Activated CD8-positive, alpha-beta memory T cell treated with anti-CD3 and anti-CD28 coated beads for 24 hours (primary cell): ENCODE results near the gene ANKDD1A.

Experiments
- DNase-seq: peaks from one replicate; pipeline ENCODE4 v3.0.0-alpha.2; 2020

The ANKDD1A gene

DNA sequence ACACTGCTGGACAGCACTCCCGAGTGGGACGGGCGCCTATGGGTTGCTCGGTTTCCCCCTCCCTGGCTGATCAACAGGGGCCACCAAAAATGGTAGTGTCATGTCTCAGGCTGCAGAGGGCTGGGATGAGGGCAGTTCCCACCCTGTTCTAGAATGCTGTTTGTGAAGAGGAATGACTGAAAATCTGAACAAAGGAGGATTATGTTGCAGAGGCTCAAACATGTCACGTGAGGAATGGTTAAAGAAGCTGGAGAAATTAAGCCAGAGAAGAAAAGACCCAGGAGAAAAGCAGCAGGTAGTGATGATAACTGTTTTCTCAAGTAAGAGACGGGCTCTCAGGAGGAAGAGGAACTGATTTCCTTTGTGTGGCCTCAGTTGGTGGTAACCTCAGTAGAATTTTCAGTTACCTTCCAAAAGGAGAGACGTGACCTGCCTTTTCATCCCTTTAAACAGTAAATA, 67.6 kb downstream of the ANKDD1A start:
- DNase-seq = peak; percentile 21

DNA sequence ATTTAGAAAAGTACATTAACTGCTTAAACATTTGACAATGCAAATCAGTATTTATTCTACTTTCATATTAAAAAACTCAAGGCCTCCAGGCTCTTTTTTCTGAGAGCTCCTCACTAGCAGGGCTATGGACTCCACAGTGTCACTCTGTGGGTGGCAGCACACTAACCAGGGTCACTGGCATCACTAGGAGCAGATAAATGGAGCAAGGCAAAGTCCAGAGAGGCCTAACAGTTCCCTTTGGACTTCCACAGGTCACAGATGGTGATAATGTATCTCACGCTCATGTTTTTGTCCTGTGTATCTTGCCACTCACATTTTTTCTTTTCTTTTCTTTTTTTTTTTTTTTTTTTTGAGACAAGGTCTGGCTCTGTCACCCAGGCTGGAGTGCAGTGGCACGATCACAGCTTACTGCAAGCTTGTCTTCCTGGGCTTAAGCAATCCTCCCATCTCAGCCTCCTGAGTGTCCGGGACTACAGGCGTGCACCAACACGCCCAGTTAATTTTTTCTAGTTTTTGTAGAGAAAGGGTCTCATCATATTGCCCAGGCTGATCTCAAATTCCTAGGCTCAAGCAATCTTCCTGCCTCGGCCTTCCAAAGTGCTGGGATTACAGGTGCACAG, 70.2 kb downstream of the ANKDD1A start:
- peak; percentile 17 for DNase-seq

DNA sequence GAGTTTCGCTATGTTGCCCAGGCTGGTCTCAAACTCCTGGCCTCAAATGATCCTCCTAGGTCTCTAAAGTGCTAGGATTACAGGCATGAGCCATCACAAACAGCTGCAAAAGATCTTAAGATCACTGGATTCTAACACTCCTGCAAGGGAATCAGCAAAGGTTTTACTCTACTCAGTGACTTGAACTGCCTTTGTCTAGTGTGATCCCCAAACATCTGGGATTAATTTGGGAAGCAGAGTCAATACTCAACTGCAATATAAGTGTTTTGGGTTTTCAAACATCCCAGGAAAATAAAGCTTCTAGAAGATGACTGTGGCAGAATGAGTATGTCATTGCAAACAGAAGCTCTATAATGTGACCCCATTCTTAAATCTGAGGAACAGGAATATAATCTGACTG, 70.8 kb downstream of the ANKDD1A start:
- no peak for DNase-seq

DNA sequence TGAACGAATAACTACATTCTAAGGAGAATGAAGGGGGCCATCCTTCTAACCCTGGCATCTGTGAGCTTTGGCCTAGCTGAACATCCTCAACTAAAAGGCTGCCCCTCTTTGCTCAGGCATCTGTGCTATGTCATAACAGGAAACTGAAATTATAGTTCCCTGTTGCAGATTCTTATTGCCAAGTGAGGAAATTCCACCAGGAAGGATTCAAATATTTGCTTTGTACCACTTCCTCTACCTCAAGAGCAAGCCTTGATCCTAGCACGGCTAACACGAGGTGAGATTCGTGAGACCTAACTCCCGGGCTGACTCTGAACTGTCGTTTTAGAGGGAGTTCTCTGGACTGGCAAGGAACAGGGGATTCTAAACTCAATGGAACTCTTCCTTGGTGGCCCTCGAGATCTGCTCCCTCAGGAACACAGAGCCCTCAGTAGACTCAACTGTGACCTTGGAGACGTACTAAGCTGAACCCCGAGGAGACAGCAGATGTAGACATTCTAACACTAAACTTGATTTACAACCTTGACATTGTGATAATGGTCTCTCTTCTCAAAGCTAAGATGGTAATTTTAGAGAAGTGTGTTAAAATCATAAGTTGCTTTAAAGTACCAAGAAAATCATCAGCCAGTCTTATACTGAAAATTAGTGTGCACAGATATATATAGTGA, 73.8 kb downstream of the ANKDD1A start:
- DNase-seq = no peak

DNA sequence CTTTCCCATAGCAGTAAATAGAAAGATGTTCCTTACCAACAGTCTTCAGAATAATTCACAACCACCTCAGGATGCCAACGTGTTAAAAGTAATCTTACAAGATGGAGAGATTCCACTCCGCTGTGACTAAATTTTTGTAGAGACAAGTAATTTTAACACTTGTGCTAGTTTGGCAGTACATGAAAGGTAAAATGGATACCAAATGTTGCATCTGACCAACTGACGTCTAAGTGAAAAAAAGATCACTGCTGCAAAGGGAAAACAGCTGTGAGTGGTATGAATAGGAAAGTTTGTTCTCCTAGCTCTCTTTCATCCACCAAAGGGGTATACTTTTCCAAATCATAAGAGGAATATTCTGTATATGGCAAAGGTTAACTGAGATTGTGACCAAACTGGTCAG, 75.4 kb downstream of the ANKDD1A start:
- DNase-seq = no peak

DNA sequence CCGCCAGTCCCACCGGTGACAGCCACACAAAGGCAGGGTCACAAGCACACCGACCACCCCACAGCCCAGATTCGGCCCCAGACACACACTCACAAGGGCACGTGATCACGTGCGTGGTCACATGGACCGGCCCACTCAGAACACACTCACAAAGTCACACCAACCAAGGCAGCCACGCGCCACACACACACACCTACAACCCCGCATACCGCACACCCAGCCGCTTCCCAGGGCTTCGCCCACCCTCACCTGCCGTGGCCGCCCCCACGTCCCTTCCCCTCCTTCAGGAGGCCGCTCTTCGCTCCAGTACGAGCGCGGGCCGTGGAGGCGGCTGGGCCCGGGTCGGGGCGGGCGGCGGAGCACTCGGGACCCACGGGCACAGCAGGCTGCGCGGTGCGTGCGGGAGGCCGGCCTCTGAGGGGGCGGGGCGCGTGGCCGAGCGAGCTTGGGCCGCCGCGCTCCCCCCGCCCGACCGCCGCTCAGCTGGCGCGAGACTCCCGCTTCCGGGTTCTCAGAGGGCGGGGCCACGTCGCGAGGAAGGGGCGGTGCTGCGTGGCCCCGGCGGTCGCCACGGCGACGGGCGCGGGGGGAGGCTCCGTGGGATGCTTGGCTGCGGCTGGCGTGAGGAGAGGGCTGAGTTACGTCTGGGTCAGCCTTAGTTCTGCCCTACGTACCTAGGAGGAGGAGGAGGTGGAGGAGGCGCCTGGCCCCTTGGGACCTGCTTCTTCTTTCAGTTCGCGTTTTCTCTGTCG, 77.9 kb downstream of the ANKDD1A start, which contains the start of gene SPG21:
SPG21 (minus strand) TSS at position 499 of the 752 bp plus-strand sequence. CDS start 6,345 bp downstream, outside the sequence.
- peak; percentile 96 for DNase-seq

DNA sequence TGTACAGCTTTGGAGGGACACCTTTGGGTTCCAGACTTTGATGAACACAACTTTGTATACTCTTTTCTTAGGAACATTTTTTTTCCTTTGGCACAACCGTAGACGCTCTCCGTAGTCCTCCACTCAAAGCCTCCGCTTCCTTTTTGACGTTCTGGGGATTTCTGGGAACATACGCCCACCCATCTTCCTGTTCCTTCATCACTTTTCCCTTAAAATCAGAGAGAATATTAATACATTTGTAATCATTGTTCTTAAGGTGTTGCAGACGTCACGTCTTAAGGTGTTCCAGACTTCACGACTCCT, 78.4 kb downstream of the ANKDD1A start:
- no peak for DNase-seq

DNA sequence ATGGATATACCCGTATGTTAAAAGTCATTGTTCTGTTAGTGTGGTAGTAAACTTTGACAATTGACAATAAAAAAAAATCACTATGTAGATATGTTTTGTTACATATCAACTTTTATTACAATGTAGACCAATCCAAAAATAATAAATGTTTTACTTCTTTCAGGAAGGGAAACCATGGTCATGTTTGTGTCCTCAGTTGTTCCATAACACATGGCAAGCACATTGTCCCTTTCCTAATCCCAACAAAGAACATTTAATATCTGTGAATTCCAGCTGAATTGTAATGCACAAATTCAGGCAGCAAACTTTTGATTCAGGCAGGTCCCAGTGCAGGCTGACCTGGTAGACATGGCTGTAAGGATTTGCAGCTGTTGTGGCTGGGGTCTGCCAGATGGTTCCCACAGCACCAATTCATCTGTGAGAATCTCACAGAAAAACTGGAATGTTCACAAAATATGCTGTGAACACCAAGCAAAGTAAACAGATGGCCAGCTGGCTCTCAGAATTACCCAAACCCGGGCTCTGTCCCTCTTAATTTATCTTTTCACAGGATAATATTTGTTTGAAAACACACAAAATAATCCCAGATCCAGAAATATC, 79.9 kb downstream of the ANKDD1A start:
- DNase-seq = no peak

DNA sequence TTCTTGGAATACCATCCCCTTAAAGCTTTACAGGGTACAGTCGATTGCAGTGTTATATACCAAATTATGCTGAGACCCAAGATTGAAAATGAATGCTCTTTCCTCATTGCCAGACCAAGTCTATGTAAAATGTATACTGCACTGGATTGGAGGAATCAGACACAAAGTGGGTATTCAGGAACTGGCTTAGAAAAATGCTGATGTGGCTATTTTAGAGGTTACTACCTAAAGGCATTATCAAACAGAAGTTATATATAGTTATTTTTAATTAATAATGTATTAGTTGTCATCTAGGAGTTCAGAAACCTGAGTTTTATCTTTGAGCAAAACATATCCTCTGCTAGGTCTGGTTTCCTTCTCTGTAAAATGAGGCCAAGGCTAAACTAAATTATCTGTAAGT, 81.6 kb downstream of the ANKDD1A start:
- no peak for DNase-seq

DNA sequence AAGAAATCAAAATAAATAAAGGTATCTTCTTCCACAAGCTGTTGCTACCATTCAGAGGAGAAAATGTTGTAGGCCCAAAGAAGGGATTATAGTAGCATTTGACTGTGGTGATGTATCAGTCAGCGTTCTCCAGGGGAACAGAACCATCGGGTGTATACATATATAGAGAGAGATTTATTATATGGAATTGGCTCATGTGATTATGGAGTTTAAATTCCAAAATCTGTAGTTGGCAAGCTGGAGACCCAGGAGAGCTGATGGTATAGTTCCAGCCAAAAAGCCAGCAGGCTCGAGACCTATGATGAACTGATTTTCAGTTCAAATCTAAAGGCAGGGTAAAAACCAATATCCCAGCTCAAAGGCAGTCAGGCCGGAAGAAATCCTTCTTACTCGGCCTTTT, 85.4 kb downstream of the ANKDD1A start:
- no peak for DNase-seq

DNA sequence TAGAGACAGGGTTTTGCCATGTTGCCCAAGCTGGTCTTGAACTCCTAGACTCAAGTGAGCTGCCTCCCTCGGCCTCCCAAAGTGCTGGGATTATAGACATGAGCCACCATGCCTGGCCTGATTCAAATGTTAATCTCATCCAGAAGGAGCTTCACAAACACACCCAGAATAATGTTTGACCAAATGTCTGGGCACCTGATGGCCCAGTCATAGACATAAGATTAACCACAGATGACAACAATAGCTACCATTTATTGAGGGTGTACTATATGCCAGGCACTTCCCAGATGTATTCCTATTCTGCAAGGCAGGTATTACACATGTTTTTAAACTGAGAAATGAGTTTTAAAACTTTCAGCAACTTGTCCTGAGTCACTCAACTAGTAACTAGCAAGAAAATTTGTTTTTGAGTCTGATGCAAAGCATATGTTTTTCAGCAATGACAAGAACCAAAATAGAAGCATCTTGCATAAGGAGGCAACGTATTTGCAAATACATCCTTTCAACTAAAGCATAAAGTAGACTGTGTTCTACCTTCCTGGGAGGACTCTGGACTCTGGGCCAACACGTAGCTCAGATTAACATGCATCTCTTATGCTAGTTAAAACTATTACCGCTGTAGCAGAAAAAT, 86.2 kb downstream of the ANKDD1A start:
- DNase-seq = no peak

DNA sequence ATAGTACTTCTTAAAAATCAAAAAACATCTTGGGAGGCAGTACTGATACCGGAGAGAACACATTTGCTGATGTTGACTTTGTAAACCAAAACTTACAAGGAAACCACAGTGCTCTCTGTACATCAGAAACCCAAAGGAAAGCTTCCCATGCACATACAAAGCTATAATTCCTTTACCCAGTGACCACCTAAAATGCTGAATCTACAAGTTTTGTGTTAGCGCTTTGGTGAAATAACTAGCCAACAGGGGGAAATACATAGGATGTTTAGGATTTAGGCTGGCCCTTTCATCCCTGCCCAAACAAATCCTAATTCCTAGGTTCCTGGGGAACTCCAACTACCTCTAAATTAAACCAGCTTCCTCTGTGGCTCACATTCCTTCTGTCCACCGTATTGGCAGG, 93.3 kb downstream of the ANKDD1A start:
- DNase-seq = no peak

DNA sequence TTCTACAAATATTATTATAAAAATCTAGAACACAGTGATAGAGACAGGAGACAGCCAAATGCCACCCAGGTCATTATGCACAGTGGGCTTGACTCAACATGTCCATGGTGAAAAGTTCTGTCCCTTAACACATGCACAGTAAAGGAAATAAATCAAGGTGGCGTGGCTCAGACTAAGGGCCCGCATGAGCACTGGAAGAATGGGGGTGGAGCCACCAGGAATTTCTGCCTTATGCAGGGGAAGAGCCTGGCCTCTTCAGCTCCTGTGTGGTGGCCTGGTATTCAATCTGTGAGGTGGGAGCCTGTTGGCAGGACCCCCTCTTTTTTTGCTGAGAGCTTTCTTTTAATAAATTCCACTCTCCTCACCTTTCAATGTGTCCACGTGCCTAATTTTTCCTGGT, 95.2 kb downstream of the ANKDD1A start:
- no peak for DNase-seq
